HG03175 (cell line): ENCODE data around the gene ELOVL7.
"Not testable (repeated sequence)": the region's sequence is repeated elsewhere in the genome, so short reads cannot be mapped to it uniquely, and the experiment has no call there.

Experiments
- ATAC-seq: cut with Tn5 transposase; IDR thresholded peaks from one replicate; pipeline ENCODE4 v1.9.1; 2021; ENCODE audit warnings: mild to moderate bottlenecking, moderate library complexity; ENCODE audit not compliant: unreplicated experiment

Gene ELOVL7

GRCh38 chr5:60718166-60718892, 125.7 kb downstream of the ELOVL7 start:
- no peak for ATAC-seq

GRCh38 chr5:60715201-60715928, 128.7 kb downstream of the ELOVL7 start:
- not testable (repeated sequence) for ATAC-seq

DNA sequence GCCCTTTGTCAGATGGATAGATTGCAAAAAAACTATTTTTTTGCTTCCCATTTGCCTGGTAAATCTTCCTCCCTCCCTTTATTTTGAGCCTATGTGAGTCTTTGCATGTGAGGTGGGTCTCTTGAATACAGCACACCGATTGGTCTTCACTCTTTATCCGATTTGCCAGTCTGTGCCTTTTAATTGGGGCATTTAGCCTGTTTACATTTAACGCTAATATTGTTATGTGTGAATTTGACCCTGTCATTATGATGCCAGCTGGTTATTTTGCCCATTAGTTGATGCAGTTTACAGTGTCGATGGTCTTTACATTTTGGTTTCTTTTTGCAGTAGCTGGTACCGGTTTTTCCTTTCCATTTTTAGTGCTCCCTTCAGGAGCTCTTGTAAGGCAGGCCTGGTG, 131.1 kb downstream of the ELOVL7 start:
- no peak for ATAC-seq

DNA sequence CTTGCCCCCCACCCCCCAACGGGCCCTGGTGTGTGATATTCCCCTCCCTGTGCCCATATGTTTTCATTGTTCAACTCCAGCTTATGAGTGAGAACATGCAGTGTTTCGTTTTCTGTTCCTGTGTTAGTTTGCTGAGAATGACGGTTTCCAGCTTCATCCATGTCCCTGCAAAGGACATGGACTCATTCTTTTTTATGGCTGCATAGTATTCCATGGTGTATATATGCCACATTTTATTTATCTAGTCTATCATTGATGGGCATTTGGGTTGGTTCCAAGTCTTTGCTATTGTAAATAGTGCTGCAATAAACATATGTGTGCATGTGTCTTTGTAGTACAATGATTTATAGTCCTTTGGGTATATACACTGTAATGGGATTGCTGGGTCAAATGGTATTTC, 132.2 kb downstream of the ELOVL7 start:
- ATAC-seq = not testable (repeated sequence)

DNA sequence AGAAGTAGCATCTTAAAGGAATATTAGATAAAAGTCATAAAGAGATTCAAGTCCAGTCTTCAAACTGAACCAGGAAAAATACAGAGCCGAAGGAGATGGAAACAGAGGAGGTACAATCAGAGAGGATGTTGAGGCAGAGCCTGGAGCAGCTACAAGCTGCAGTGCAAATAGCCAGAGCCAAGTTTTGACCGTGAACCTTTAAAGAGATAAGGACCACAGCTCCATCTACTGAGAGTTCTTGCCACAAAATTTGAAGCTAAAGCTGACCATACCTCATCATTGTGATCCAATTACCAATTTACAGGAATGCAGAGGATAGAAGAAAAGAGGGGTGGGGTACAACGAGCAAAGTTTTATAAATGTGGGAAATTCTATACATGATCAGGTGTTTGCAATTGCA, 133.7 kb downstream of the ELOVL7 start:
- no peak for ATAC-seq

- ATAC-seq = no peak
These were observed 138.9 kb downstream of the ELOVL7 start for GRCh38 chr5:60705144-60705543.

DNA sequence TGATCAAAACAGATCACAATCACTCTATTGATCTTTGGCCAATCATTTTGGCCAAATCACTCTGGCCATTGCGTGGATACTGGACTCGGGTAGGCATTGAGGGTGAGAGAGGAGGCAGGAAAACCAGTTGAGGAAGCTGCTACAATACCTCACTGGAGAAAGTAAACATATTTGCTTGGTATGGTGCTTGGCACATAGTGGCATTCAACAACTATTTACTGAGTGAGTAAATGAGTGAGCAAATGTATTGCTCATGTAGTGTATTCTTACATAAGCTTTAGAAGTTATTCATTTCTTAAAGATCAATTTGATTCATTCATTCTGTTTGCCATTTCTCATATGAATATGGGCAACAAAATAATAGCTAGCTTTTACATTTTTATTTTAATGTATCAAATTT, 140.1 kb downstream of the ELOVL7 start:
- ATAC-seq = no peak
